HG02588 (cell line): Measurements from ENCODE around the gene SCRN1.
"Not testable (repeated sequence)": the region's sequence is repeated elsewhere in the genome, so short reads cannot be mapped to it uniquely, and the experiment has no call there.

Source experiments
- ATAC-seq: cut with Tn5 transposase; IDR thresholded peaks from one replicate; pipeline ENCODE4 v1.9.1; 2021; ENCODE audit warnings: mild to moderate bottlenecking, moderate library complexity; ENCODE audit not compliant: unreplicated experiment

Gene SCRN1

GRCh38 chr7:29969738-29970137 lies 19.9 kb downstream of the SCRN1 start:
- no peak for ATAC-seq

- no peak for ATAC-seq
Measured at GRCh38 chr7:29968683-29969395, 20.8 kb downstream of the SCRN1 start.

GRCh38 chr7:29965030-29965429 lies 24.6 kb downstream of the SCRN1 start:
- ATAC-seq: no peak

- ATAC-seq: no peak
Measured at GRCh38 chr7:29962035-29962434, 27.6 kb downstream of the SCRN1 start.

GRCh38 chr7:29961611-29962010 lies 28.0 kb downstream of the SCRN1 start:
- ATAC-seq: not testable (repeated sequence)

GRCh38 chr7:29958667-29959358 lies 30.8 kb downstream of the SCRN1 start:
- no peak for ATAC-seq

GRCh38 chr7:29957521-29958310 lies 31.9 kb downstream of the SCRN1 start:
- no peak for ATAC-seq

- ATAC-seq: no peak
Measured at GRCh38 chr7:29956487-29956836, 33.1 kb downstream of the SCRN1 start.

- ATAC-seq: peak; percentile 60
Measured at GRCh38 chr7:29955799-29956486, 33.7 kb downstream of the SCRN1 start.

GRCh38 chr7:29955075-29955792 lies 34.4 kb downstream of the SCRN1 start:
- no peak for ATAC-seq

- no peak for ATAC-seq
Measured at GRCh38 chr7:29953726-29954347, 35.8 kb downstream of the SCRN1 start.

- no peak for ATAC-seq
Measured at GRCh38 chr7:29951206-29951605, 38.4 kb downstream of the SCRN1 start.

- no peak for ATAC-seq
Measured at GRCh38 chr7:29950480-29950879, 39.1 kb downstream of the SCRN1 start.

GRCh38 chr7:29948587-29948986 lies 41.0 kb downstream of the SCRN1 start:
- no peak for ATAC-seq

GRCh38 chr7:29946428-29947186 lies 43.0 kb downstream of the SCRN1 start:
- ATAC-seq: no peak

- no peak for ATAC-seq
Measured at GRCh38 chr7:29945259-29945809, 44.3 kb downstream of the SCRN1 start.

- no peak for ATAC-seq
Measured at GRCh38 chr7:29940199-29940598, 49.4 kb downstream of the SCRN1 start.

- no peak for ATAC-seq
Measured at GRCh38 chr7:29937132-29937531, 52.5 kb downstream of the SCRN1 start.

- ATAC-seq: no peak
Measured at GRCh38 chr7:29935111-29935510, 54.5 kb downstream of the SCRN1 start.
